HG03025 (cell line): ENCODE data around the gene UBE2E2.

Experiments
- ATAC-seq: cut with Tn5 transposase; IDR thresholded peaks from one replicate; pipeline ENCODE4 v1.9.1; 2021; ENCODE audit warnings: mild to moderate bottlenecking, moderate library complexity; ENCODE audit not compliant: unreplicated experiment, low FRiP score

The UBE2E2 gene

GRCh38 chr3:23640471-23641146 is 437.5 kb downstream of the UBE2E2 start:
- no peak for ATAC-seq
